HG03045 (cell line): ENCODE results near the gene PARD6B.
A peak's percentile ranks its signal among the peaks of the same experiment; 100 is the strongest.
"Not testable (repeated sequence)": the region's sequence is repeated elsewhere in the genome, so short reads cannot be mapped to it uniquely, and the experiment has no call there.

ENCODE experiments used
- ATAC-seq: cut with Tn5 transposase; IDR thresholded peaks from one replicate; pipeline ENCODE4 v1.9.1; 2021; ENCODE audit warnings: mild to moderate bottlenecking, moderate library complexity; ENCODE audit not compliant: unreplicated experiment

The PARD6B gene

GRCh38 chr20:50771419-50772080 lies 40.2 kb downstream of the PARD6B start:
- not testable (repeated sequence) for ATAC-seq

GRCh38 chr20:50772420-50773185 lies 41.2 kb downstream of the PARD6B start:
- no peak for ATAC-seq

- no peak for ATAC-seq
Measured at GRCh38 chr20:50774515-50774914, 43.1 kb downstream of the PARD6B start.

- ATAC-seq: no peak
Measured at GRCh38 chr20:50776122-50776817, 44.9 kb downstream of the PARD6B start.

GRCh38 chr20:50777373-50777772 lies 46.0 kb downstream of the PARD6B start:
- no peak for ATAC-seq

- not testable (repeated sequence) for ATAC-seq
Measured at GRCh38 chr20:50778994-50779393, 47.6 kb downstream of the PARD6B start.

GRCh38 chr20:50783390-50783789 lies 52.0 kb downstream of the PARD6B start:
- ATAC-seq: no peak

GRCh38 chr20:50783903-50784302 lies 52.5 kb downstream of the PARD6B start:
- ATAC-seq: no peak

- no peak for ATAC-seq
Measured at GRCh38 chr20:50784464-50784863, 53.1 kb downstream of the PARD6B start.

- ATAC-seq: no peak
Measured at GRCh38 chr20:50786703-50787102, 55.3 kb downstream of the PARD6B start.

- ATAC-seq: no peak
Measured at GRCh38 chr20:50787181-50787580, 55.8 kb downstream of the PARD6B start.

GRCh38 chr20:50788045-50788991 lies 56.9 kb downstream of the PARD6B start:
- ATAC-seq: no peak

- no peak for ATAC-seq
Measured at GRCh38 chr20:50789968-50790650, 58.7 kb downstream of the PARD6B start.

- peak; percentile 55 for ATAC-seq
Measured at GRCh38 chr20:50790651-50791277, 59.4 kb downstream of the PARD6B start.

- ATAC-seq: no peak
Measured at GRCh38 chr20:50792708-50793574, 61.6 kb downstream of the PARD6B start.

- not testable (repeated sequence) for ATAC-seq
Measured at GRCh38 chr20:50793575-50794016, 62.2 kb downstream of the PARD6B start.

- peak; percentile 2 for ATAC-seq
Measured at GRCh38 chr20:50794181-50794845, 62.9 kb downstream of the PARD6B start.
